GM19324 (cell line): ENCODE data around the gene CLCA2.

Experiments used
- ATAC-seq: cut with Tn5 transposase; IDR thresholded peaks from one replicate; pipeline ENCODE4 v1.9.1; 2021; ENCODE audit warnings: mild to moderate bottlenecking, moderate library complexity; ENCODE audit not compliant: unreplicated experiment, low FRiP score

The CLCA2 gene

DNA sequence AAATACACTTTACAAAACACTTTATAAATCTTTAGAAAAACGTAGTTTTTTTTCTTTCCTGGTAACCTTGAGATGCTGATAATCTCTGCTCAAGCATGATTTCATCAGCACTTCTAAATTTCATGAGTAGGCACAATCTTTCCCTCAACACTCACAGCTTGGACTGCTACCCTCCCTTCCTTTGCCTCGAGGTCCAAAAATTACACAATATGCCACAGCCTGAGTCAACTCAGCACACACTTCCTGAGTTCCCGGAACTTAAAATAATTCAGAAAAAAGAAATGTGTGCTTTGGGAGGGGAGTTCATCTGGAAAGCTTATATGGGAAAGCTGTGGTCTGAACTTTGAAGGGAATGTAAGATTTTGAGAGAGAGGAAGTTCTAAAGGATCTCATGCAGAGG, 5.9 kb downstream of the CLCA2 start:
- no peak for ATAC-seq

DNA sequence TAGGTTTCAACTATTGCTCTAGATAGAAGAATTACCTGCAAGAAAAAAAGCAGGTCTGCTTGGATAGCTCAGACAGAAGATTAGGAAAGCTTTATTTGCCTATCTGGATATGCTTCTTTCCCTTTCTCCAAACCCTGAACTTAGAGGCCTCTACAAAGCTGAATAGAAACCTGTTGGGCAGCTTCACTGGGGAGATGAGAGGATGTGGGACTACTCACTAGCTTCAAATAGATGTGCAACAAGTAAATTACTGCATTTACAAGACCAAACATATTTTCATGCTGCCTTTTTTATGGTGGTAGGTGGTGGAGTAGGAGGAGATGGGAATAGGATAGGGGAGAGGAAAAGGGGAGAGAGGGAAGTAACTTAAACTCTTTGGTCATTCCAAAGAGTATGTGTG, 6.4 kb downstream of the CLCA2 start:
- ATAC-seq, result no peak

DNA sequence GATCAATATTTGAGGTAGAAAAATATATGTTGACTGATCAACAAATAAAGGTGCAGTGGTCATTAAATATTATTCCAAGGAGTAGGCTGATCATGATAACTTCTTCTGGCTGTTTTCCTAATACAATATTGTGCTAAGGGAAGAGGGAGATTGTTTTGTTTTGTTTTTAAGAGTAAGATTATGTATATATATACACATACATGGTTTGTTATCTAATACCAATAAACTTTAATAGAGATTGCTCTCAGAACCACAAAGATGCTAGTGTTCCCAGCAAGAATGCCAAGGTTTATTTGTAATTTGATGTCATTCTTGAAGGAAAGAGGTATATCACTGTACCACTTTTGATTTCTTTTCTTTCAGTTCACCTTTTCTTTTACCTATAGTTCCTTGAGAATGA, 10.1 kb downstream of the CLCA2 start:
- no peak for ATAC-seq

DNA sequence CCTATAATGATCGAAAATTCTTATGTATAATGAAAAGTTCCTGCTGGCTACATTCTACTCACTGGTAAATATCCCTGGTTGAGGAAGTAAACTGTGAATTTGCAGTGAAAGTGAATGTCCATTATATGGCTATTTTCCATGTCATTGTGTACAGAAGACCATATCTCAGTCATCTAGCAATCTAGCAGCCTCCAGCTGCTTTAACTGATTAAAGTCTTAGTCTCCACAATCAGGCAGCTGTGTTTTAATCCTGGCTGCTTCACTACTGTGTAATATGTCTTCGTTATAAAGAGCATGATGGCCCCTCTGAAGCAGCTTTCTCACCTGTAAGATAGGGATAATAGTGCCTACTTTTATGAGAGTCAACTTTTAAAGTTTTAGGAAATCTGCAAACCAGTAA, 11.4 kb downstream of the CLCA2 start:
- no peak for ATAC-seq

DNA sequence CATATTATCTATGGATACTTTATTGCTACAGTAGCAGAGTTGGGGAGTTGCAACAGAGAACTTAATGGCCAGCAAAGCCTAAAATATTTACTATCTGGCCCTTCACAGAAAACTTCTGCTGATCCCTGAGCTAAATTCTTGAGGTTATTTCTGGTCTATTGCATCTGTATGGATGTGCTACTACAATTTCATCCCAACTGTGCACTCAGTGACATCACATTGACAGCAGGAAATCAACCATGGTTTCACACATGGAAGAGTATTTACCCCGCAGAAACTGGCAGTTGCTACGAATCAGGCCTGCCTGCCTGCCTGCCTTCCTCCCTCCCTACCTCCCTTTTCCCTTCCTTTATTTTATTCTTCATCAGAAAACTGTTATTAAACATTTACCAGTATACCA, 12.1 kb downstream of the CLCA2 start:
- no peak for ATAC-seq

DNA sequence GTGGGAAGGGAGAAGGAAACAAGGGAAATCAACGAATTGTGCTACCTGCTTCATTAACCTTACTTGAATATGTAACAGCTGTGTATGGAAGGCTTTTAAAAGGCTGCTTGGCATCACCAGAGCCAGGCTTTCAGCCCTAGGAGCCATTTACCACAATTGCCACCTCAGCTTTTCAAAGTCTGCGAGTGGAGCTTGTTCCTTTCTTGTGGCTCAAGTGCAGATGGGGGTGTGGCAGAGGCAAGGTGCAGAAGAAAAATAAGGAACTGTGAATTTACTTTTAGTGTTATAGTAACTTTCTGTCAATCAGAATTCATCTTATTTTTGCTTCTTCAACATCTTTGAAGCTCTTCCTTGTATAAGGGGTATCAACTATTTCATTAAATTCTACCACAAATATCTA, 17.6 kb downstream of the CLCA2 start:
- ATAC-seq, result no peak

DNA sequence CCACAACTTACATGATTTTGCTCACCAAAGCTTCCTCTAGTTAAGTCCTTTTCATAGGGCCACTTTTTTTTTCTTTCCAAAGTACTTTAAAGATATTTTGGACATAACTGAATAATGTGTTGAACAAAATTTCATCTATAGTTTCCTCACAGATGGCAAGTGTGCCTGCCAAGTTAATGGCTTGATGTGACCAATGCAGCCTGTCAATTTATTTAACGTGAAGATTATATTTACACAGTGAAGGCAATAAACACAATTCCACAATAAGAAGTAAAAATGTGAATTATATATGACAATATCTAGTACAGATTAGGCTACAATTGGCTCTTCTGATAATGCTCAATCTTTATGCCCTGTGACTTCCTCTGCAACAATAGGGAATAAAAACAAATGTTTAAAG, 18.0 kb downstream of the CLCA2 start:
- ATAC-seq, result no peak

DNA sequence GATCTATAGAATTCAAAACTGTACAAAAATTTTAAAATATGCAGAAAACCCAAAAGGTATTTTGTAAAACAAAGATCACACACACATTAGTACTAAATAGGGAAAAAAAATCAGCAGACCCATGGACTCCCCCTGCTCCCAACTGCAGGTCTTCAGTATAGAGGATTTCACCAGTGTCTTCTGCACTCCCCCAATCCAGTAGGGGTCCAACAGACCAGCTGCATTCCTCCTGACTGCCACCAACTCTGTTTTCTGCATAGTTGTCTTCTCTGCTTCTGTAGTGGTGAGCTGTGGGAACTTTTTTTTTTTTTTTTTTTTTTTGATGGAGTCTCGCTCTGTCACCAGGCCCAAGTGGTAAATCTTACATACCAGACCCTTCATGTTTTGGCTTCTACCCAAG, 21.9 kb downstream of the CLCA2 start:
- ATAC-seq, result no peak

DNA sequence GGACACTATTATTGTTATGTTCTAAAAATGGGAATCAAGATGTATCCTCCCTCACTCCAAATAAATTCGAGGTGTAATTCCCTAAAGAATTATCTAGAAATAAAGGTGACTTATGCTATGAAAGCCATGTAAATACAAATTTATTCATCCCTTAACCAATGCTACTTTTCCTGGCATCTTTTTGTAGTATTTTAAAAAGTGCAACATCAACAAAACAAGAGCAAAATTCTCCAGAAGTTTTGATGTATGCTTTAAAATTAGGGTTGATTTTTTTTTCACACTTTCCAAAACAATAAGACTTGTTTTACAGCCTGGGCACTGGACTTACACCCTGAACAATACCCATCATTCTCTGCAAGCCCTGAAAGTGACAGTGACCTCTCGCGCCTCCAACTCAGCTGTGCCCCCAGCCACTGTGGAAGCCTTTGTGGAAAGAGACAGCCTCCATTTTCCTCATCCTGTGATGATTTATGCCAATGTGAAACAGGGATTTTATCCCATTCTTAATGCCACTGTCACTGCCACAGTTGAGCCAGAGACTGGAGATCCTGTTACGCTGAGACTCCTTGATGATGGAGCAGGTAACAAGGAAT, 23.3 kb downstream of the CLCA2 start:
- no peak for ATAC-seq

DNA sequence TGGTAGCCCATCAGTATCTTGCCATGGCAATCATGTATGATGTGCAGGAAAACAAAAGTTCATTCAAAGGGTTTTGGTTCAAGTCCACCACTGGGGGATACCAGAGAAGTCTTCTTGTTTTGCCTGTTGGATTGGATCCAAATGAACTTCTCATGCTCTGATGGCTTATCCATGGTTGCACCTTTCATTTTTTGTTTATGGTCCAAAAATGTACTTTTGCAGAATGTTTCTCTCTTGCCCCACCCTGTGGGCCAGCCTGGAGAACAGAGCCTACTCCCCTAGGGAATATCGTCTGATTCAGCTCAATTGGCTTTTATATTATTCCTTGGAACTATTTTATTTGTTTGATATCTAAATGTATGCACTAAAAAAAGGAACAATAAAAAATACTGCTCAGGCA, 24.7 kb downstream of the CLCA2 start:
- no peak for ATAC-seq

DNA sequence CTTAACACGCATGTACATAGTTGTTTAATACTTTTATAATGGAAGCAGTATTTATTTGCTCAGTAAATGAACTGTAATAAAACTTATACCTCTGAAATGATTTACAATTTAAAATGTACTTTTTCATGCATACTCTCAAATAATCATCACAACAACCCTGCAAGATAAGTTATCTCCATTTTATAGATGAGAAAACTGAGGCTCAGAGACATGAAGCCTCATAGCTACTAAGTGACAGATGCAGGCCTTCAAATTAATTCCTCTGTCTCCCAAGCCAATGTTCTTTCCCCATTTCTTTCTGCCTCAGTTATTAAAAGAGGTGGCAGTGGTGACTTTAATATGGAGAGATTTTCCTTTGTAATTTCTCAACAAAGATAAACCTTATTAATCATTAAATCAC, 25.1 kb downstream of the CLCA2 start:
- no peak for ATAC-seq

DNA sequence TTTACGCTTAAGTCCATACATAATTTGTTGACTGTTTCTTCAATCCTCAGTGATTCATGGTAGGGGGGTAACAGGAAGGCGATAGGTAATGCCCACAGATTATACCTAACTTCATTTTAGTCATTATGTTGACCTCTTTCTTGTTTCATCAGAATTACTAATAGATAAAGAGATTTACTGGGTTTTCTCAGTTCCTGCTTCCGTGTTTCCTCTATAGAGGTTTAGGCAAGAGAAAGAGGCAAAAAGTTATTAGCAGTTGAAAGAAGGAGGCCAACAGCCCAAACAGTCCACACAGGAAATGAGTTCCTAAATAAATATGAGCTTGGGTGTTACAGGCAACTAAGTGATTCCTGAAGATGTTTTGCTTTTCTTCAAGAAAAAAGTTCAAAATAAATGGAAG, 26.9 kb downstream of the CLCA2 start:
- ATAC-seq, result no peak

DNA sequence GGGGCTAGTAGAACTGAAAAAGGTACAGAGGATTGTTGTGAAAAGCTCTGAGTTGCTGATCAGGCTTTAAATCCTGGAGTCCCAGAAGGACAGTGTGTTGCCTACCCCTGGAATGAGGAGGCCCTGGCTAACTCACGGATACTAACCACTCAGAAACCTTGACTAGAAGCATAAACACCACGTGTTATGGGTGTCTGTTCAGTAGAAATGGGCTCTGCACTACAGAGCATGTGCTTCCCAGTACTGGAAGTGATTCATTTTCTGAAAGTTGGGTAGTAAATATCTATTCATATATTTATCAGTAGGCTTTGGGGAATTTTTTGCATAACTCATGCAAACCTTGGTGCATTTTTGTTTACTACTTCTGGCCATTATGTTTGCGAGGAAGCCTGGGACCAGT, 29.7 kb downstream of the CLCA2 start:
- no peak for ATAC-seq

DNA sequence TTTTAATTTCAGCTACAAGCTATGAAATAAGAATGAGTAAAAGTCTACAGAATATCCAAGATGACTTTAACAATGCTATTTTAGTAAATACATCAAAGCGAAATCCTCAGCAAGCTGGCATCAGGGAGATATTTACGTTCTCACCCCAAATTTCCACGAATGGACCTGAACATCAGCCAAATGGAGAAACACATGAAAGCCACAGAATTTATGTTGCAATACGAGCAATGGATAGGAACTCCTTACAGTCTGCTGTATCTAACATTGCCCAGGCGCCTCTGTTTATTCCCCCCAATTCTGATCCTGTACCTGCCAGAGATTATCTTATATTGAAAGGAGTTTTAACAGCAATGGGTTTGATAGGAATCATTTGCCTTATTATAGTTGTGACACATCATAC, 31.1 kb downstream of the CLCA2 start:
- no peak for ATAC-seq

DNA sequence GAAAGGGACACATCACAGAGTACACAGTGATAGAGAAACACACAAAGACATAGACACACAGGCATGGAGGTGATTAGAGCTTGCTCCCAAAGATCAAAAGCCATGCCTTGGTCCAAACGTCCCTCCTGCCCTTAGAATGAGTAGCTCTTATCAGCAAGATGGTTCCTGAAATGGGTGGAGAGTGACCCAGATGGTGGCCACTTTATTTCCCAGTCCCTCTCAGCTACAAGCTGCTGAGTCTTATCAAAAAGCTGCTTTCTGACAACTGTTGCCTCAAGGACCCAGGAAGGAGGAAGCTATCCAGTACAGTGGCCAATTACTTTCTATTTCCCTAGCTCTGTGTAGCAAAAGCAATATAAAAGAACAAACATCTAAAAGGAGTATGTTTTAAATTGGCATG, 37.0 kb downstream of the CLCA2 start:
- ATAC-seq, result no peak

DNA sequence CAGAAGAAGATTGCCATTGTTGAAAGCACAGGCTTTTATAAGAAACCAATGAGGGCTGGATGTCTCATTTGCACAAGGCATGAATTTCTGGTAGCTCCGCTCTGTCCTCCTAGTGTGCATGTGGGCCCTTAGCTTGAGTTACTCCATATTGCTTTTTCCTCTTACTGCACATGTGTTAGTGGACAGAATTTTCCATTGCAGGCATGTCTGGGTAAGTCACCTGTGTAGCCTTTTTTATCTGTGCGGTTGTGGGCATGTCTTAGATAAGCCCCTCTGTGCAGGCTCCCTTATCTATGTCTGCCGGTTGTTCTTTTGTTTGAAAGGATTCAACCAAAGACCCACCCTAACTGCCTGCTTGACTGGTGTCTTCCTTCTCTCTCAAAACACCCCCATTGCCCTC, 37.5 kb downstream of the CLCA2 start:
- ATAC-seq, result no peak

DNA sequence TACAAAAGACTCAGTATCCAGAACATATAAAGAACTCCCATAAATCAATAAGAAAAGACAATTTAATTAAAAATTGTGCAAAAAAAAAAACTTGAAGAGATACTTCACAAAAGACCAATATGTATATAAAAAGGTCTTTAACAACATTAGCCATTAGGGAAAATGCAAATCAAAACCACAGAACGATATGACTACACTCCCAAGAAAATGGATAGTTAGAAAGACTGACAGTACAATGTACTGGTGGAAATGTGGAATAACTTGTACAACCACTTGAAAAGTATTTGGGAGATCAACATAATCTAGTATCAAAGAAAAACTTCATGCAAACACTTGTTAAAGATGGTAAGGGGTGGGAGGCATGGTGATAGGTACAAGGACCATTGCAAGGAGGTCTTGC, 40.8 kb downstream of the CLCA2 start:
- ATAC-seq, result no peak

DNA sequence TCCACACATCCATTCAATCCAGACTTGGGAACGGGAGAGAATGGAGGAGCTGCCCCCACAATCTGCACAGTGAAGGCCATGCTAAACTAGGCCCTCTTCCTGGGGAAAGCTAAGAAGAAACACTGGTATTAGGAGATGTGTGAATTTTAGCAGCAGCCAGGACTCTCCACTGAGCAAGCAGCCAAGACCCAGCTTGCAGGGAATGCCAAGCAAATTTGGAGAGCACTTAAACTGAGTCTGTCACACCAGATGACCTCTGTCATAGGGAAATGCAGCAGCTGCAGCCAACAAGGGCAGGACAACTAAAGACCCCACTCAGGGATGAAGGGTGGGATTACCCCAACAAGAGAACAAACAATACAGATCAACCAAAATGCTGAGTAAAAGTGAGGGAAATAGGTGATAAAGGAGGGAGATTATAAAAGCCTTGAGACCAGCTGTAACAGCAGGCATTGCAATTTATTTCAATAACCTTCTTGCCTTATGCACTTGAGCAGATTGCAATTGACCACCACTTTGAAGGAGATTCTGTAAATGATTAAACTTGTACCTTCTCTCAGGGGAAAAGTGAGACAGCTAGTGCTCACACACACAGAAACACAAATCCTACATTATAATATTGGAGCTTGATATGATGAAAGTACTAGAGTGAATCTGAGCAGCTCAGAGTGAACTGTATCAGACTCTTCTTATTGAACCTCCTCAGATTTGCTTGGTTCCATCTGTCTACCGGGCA, 42.3 kb downstream of the CLCA2 start:
- ATAC-seq, result no peak

DNA sequence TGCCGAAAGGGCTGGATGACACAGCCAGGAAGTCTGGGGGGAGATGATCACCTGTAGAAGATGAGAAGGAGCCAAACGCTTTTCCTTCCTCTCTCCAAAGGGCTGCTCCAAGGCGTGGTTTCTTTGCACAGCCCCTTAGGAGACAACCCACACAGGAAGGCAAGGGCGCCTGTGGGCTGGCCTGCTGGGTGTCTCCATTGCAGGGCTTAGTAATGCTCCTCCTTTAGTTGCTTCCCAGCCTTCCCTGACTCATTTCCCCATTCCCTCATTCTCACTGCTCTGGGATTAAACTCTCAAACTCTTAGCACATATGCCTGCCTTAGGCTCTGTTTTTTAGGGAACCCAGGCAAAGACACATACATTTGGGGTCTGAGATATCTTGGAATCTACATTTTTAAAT, 43.0 kb downstream of the CLCA2 start:
- no peak for ATAC-seq

DNA sequence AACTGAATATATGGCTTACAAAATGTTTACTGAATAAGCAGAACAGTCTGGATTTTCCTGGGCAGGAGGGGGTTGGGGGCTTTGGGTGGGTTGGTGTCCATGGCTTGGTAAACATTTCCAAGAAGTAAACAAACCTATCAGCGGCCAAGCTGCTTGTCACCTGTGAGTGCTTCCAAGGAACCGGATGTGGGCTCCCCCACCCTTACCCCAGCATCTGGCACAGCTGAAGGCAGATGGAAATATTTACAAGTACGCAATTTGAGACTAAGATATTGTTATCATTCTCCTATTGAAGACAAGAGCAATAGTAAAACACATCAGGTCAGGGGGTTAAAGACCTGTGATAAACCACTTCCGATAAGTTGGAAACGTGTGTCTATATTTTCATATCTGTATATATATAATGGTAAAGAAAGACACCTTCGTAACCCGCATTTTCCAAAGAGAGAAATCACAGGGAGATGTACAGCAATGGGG, 44.6 kb downstream of the CLCA2 start, which contains the start of gene CLCA1:
CLCA1 (plus strand) TSS at position 427 of the 477 bp plus-strand sequence; CDS start at position 472, 45 bp downstream.
- ATAC-seq, result no peak

DNA sequence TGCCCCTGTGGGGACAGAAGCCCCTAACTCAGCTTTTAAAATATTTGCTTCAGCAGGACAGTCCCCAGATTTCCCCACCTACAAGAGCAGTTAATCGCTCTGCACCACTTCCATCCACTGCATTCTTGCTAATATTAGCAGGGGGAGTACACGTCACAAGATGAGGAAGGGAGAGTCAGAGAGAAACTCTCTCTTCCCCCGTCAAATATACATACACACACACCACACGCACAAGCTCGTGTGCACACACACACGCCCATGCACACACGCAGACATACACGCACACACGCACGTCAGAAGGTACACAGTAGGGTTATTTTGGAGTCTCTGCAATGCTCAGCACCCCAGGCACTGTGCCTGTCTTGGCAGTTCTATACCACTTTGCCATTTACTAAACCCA, 46.9 kb downstream of the CLCA2 start:
- ATAC-seq, result no peak

DNA sequence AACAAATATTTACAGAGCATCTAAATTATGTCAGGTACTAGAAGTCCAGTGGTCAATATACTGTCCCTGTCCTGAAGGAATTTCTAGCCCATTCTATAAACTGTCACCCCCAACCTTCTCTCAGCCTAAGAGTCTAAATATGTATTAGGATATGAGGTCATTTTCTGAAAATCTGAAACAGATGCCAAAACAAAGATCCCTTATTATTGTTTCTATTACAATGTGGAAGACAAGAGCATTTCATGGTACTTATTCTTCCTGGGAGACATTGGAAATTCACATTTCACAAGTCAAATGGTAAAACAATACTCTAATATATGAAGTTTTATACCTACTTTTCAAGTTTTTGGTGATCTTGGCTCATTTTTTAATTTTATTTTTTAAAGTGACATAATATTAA, 47.3 kb downstream of the CLCA2 start:
- no peak for ATAC-seq
